ENCODE results near the gene TRAT1. TPM values are rescaled to one million over a fixed set of nuclear protein-coding genes. Genes with fewer than 3 reads are reported as not detected.

Gene TRAT1
- total RNA-seq, 5 donors from 2014 or later (not counting 1 experiment from before 2014, with no cell fraction given): 91.3 to 146 (median 113) TPM

Other genes starting within 250 kb of the TRAT1 start
- gene CIP2A, start 233.3 kb upstream of the TRAT1 start, total RNA-seq: 1 to 10 TPM; 2.5 to 5.1 (median 4.5) TPM
- gene DZIP3, start 233.1 kb upstream of the TRAT1 start, total RNA-seq: 10 to 100 TPM in 4 of 5 donors, 1 to 10 TPM in 1; 9.3 to 19.9 (median 10.9) TPM
- under 1 TPM in 1 of 5 donors, not detected in 4; 0.50 TPM for gene RETNLB, start 65.4 kb upstream of the TRAT1 start, total RNA-seq
- not detected for gene GUCA1C, start 131.1 kb downstream of the TRAT1 start, total RNA-seq